ENCODE measurements around the gene TCF12.

Gene TCF12

GRCh38 chr15:57273402-57273801 is 355.0 kb downstream of the TCF12 start:
- peak; percentile 16 for DNase-seq

GRCh38 chr15:57278439-57278838 is 360.0 kb downstream of the TCF12 start:
- no peak for DNase-seq

- DNase-seq, result no peak
Observed at GRCh38 chr15:57280464-57280863, 362.0 kb downstream of the TCF12 start.

GRCh38 chr15:57281321-57281720 is 362.9 kb downstream of the TCF12 start:
- DNase-seq, result no peak

GRCh38 chr15:57282686-57283085 is 364.2 kb downstream of the TCF12 start:
- DNase-seq, result no peak

- DNase-seq, result no peak
Observed at GRCh38 chr15:57283774-57284503, 365.5 kb downstream of the TCF12 start.

GRCh38 chr15:57284535-57284934 is 366.1 kb downstream of the TCF12 start:
- no peak for DNase-seq

- DNase-seq, result no peak
Observed at GRCh38 chr15:57285386-57285785, 366.9 kb downstream of the TCF12 start.

- no peak for DNase-seq
Observed at GRCh38 chr15:57286446-57287122, 368.1 kb downstream of the TCF12 start.

- DNase-seq, result no peak
Observed at GRCh38 chr15:57287123-57287521, 368.7 kb downstream of the TCF12 start.

GRCh38 chr15:57288926-57289580 is 370.6 kb downstream of the TCF12 start:
- DNase-seq, result no peak

- no peak for DNase-seq
Observed at GRCh38 chr15:57290187-57290586, 371.7 kb downstream of the TCF12 start.

GRCh38 chr15:57290826-57291225 is 372.4 kb downstream of the TCF12 start:
- DNase-seq, result no peak

- no peak for DNase-seq
Observed at GRCh38 chr15:57296473-57297162, 378.2 kb downstream of the TCF12 start.

GRCh38 chr15:57297163-57297593 is 378.7 kb downstream of the TCF12 start:
- no peak for DNase-seq

GRCh38 chr15:57297630-57298029 is 379.2 kb downstream of the TCF12 start:
- no peak for DNase-seq

GRCh38 chr15:57298204-57298603 is 379.8 kb downstream of the TCF12 start:
- DNase-seq, result no peak

GRCh38 chr15:57298843-57299550 is 380.6 kb downstream of the TCF12 start:
- DNase-seq, result no peak

- no peak for DNase-seq
Observed at GRCh38 chr15:57301307-57301706, 382.9 kb downstream of the TCF12 start.

- DNase-seq, result no peak
Observed at GRCh38 chr15:57302640-57303257, 384.3 kb downstream of the TCF12 start.

- no peak for DNase-seq
Observed at GRCh38 chr15:57305009-57305408, 386.6 kb downstream of the TCF12 start.
